NCI-H2196 treated with DMSO at 0.1 percent for 48 hours (cell line): ENCODE measurements around the gene AMTN.
"Not testable (repeated sequence)": the region's sequence is repeated elsewhere in the genome, so short reads cannot be mapped to it uniquely, and the experiment has no call there.

Experiments
- DNase-seq: peaks from one replicate; lab custom pipeline; 2025; ENCODE audit not compliant: unreplicated experiment; lab: John Stamatoyannopoulos, UW

AMTN gene

DNA sequence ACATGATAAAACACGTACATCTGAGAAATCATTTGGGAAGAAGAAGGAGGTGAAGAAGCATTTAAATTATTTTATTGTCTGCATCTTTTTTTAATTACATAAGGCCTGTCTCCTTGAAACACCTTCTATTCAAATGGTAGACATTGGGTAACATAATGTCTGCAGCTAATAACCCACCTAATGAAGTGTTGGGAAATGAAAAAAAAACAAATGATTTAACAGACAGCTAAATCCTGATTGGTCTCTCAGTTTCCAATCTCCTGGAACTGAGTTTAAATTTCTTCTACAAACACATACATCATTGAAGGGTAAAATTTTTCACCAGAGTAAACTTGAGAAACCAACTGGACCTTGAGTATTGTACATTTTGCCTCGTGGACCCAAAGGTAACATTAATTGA, at the start of gene AMTN:
Gene AMTN (plus strand): TSS at position 301 of the 400 bp plus-strand sequence. CDS start 209 bp downstream, outside the sequence.
- no peak for DNase-seq

DNA sequence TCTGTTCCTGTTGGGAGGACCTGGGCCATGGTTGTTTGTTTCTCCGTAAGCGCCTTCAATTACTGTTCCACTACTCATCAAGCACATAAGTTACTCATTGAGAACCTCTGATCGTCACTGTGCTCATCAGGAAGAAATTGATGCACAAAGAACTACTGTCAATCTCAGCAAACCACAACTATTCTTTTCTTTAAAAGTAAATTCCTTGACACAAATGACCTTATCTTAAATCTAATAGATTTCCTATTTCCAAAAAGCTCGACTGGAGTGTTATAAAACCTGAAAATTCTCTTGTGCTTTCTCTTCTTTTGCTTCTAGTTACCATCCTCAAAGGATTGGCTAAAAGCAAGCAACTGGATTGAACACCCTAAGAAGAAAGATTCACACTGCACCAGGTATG, 46.5 kb upstream of the AMTN start, which contains the start of gene MUC7:
Gene MUC7 (plus strand): TSS at position 301 of the 400 bp plus-strand sequence. CDS start 1,825 bp downstream, outside the sequence.
- DNase-seq: no peak

DNA sequence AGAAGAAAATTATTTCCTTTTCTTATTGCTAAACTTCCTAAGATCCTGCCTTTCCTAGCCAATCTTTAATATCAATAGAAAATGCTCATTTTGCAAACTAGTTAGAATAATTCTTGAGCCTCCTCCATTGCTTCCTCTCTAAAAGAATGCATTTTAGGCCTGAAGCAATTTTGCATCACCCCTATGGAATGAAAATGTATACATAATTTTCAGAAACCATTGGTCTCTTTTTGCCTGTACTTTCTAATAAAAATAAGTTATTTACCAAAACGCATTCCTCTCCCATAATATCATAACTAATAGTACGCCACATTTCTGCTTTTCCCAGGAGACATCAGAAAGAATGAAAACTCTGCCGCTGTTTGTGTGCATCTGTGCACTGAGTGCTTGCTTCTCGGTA, 44.7 kb upstream of the AMTN start:
- no peak for DNase-seq

DNA sequence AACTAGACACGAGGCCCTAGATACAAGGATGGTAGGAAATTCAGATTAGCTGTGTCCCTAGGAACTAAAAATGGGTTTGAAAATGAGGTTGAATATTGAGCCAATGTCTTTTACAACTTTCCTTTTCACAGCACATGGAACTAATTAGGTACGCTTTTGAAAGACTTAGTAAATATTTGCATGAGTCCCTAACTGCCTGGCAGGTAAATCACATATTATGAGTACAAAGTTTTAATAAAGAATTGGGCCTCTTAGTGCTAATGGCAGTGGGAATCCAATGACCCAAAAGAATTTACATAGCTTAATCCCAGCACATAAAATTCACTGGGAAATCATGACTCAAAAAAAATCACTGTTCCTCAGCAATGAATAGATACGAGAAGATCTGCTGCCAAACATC, 29.6 kb upstream of the AMTN start:
- no peak for DNase-seq

GRCh38 chr4:70496231-70496630, 22.1 kb upstream of the AMTN start:
- no peak for DNase-seq

DNA sequence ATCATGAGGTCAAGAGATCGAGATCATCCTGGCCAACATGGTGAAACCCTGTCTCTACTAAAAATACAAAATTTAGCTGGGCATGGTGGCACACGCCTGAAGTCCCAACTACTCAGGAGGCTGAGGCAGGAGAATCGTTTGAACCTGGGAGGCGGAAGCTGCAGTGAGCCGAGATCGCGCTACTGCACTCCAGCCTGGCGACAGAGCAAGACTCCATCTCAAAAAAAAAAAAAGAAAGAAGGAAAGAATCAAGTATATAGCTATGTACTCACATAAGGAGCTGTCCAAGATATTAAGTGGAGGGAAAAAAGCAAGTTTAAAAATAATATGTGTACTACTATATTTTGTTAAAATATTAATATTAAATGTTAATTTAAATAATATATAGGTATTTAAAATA, 16.5 kb upstream of the AMTN start:
- DNase-seq: not testable (repeated sequence)

DNA sequence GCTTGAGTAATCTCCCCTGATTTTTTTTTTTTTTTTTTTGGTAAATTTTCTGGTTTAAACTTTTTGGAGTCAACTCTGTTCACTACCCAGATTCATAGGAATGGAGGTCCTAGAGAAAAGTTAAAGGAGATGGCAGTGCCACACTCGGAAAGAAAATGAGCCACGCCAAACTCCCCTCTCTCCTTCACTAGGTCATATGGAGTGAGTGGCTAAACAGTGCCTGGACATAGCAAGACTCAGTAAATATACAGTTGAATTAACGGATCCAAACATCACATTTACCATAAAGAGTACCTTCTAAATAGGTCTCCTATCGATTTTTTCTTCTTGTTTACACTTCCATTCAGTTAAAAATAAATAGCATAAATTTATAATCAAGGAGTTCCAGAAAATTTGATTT, 13.6 kb upstream of the AMTN start:
- DNase-seq: no peak

- no peak for DNase-seq
Observed at GRCh38 chr4:70505151-70505748, 13.1 kb upstream of the AMTN start.

GRCh38 chr4:70508801-70509200, 9.6 kb upstream of the AMTN start:
- DNase-seq: no peak

- DNase-seq: no peak
Observed at GRCh38 chr4:70511365-70511764, 7.0 kb upstream of the AMTN start.

DNA sequence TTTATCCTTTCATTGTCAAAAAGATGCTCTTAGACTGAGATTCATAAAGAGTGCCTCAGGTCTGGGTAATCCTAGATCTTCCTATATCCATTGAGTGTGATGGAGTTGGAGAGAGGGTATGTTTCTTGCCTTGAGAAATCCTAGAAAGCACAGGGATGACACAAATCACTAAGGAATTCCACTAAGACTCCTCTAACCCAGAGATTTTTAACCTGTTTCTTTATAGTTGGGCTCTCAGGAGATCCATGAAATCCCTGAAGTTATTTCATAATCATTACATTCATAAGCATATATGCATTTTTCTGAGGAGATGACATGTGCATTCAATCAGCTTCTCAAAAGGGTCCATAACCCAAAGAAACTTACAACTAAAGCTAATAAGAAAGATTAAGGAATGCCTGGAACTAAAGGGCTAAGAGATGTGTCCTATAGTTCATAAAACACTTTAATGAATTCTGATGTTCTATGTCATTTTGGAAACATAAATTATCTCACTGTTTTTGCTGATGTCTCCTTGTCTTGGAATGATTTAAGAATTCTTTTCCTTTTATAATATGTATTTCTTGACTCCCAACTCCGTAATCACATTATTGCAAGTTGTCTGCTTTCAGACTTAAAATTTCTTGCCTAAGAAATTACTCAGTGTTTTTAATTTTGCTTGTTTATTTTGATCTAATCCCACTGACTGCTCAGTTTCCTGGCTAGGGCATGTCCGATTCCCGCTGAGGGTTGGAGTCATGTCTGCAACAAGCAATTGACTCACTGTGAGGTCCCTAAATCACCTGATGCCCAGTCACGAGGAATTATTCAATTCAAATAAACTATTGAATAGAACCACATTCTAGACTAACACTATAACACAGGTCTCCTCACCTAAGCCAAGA, 2.8 kb upstream of the AMTN start:
- no peak for DNase-seq

GRCh38 chr4:70518716-70519115, 347 bp downstream of the AMTN start:
- no peak for DNase-seq

- DNase-seq: no peak
Observed at GRCh38 chr4:70522626-70523025, 4.3 kb downstream of the AMTN start.

- no peak for DNase-seq
Observed at GRCh38 chr4:70530997-70531396, 12.6 kb downstream of the AMTN start.

- no peak for DNase-seq
Observed at GRCh38 chr4:70531981-70532380, 13.6 kb downstream of the AMTN start.

DNA sequence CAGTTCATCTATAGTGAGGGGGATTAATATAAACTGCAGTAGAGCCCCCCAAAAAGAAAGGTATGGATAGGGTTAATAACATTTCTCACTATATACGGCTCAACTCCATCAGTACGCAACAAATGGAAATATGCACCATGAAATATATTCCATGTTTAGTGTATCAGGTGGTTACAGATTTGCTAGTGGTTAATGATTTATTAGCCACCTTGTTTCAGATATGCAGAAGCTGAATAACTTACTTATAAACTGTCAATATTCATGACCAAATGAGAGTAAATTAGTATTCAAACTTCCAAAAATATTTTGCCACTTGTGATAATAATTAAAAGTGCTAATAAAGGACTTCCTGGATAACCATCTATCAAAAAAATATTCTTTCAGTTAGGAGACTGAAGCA, 14.8 kb downstream of the AMTN start:
- DNase-seq: no peak

DNA sequence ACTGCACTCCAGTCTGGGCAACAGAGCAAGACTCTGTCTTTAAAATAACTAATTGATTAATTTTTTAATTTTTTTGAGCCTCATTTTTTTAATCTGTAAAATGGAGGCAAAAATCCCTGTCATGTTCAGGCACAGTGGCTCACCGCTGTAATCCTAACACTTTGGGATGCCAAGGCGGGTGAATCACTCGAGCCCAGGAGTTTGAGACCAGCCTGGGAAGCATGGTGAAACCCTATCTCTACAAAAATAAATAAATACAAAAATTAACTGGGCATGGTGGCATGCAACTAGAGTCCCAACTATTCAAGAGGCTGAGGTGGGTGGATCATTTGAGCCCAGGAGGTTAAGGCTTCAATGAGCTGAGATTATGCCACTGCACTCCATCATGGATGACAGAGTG, 15.4 kb downstream of the AMTN start:
- DNase-seq: no peak

DNA sequence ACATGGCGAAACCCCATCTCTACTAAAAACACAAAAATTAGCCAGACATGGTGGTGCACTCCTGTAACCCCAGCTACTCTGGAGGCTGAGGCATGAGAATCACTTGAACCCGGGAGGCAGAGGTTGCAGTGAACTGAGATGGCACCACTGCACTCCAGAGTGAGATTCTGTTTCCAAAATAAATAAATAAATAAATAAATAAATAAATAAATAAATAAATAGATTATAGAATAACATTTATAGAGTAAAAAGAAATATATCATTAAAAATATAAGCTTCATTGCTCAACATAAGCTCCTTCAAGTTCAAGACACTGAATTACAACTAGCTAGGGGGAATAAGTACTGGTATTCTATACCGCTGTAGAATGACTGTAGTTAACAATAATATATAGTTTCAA, 16.5 kb downstream of the AMTN start:
- not testable (repeated sequence) for DNase-seq

GRCh38 chr4:70538869-70539268, 20.5 kb downstream of the AMTN start:
- no peak for DNase-seq

GRCh38 chr4:70544279-70544868, 26.0 kb downstream of the AMTN start:
- no peak for DNase-seq

DNA sequence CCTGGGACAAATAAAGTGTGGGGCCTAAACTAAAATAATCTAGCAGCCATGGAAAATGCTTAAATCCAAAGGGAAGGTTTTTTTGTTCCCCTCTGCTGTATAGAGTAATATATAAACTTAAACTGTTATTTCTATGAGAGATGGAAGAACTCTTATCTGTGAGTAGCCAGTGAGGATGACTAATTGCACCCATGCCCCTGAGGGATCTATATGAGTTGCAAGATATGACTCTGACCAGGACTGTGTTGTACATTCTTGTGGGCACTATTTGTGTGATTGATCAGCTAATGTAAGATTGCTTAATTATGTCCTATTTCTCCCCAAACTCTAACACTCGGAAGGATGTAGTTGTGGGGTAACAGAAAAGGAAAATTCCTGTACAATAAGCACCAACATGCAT, 38.5 kb downstream of the AMTN start:
- DNase-seq: no peak

DNA sequence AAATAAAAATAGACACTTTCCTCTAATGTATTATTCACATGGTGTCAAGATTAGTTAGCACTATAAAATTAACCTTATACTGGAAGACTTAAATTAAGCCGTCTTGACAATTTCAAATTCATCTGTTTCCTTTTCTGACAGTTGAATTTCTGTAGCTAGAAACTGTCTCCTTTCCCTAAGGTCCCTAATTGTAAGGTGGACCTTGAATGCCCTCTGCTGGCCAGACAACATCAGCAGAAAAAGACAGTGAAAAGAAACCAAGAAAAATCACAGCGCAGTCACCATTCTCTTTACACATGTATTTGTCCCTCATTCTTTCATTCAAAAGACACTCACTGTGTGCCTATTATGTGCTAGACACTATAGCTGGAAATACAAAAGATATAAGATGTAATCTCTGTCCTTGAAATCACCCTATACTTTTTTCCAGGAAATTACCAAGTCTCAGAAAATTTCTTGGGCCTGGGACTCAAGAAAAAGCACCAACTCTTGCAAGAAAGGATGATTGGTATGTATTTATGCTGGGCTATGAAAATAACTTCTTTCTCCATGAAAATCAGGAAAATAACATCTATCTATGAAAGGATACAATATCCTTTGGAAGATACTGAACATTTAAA, 41.0 kb downstream of the AMTN start:
- peak; percentile 3 for DNase-seq
